ENCODE measurements around the gene HS2ST1.

GRCh38 chr1:86994061-86994460 lies 79.6 kb downstream of the HS2ST1 start:
- TF ChIP-seq GATA2 (IDR thresholded peaks at IDR 0.05; ENCODE audit: low read depth, low read length) (no peak), GATA3 (IDR thresholded peaks at IDR 0.05; ENCODE audit: low read depth, low read length) (no peak)
